NCI-H345 treated with DMSO at 0.1 percent for 48 hours (cell line): ENCODE results near the gene MACROD2.

Source experiments
- DNase-seq: peaks from one replicate; lab custom pipeline; 2025; ENCODE audit not compliant: unreplicated experiment; lab: John Stamatoyannopoulos, UW

MACROD2 gene

GRCh38 chr20:16049529-16050093 lies 2054.3 kb downstream of the MACROD2 start:
- DNase-seq: no peak

DNA sequence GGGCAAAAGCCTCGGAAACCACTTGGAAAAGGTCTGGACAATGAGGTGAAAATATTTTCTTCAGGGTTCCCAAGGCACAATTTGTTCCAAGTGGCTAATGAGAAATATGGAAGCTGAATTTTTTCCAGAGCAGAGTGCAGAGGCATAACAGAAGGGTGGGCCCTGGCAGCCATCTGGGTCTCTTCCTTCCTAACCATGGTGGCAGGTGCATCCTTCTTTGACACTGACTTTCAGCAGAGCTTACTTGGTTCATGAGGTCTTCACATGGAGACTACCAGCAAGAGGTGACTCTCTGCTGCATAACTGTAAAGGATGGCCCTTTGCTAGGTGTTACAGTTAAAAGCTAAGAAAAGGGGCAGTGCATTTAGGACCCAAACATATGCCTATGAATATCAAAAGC lies 2055.1 kb downstream of the MACROD2 start:
- DNase-seq: no peak

DNA sequence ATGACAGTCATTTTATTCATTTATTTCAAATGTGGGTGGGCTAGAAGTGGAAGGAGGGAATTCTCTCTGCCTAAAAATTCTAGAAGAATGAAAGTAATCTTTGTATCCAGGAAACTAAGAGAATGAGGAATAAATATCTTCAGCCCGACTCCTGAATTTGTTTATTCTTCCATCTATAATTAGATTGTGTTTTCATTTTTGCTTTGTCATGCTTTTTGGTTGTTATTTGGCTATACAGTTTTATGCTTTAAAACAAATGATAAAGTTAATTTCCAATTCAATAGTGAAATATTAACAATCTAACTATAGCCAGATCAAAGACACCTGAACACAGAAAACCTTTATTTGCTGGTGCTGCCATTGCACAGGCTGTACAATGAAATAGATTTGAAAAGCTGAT lies 2056.7 kb downstream of the MACROD2 start:
- no peak for DNase-seq

DNA sequence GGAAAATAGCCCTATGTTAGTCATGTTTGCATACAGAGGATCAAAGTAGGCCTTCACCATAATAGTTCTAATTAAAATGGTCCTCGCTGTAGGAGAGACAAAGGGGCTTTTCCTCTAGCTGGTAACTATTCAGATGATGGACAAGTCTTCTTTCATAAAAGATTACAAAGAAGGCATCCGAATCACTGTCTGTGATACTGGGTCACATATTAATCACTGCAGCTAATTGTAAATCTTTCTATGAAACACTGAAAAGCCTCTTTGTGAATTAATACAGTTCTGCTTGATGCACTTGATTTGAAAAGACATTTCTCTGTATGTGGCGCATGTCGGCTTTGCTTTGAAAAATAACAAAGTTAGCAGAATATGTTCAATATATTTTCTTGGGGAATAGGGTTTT lies 2057.1 kb downstream of the MACROD2 start:
- DNase-seq: no peak

- no peak for DNase-seq
Measured at GRCh38 chr20:16054985-16055384, 2059.7 kb downstream of the MACROD2 start.

DNA sequence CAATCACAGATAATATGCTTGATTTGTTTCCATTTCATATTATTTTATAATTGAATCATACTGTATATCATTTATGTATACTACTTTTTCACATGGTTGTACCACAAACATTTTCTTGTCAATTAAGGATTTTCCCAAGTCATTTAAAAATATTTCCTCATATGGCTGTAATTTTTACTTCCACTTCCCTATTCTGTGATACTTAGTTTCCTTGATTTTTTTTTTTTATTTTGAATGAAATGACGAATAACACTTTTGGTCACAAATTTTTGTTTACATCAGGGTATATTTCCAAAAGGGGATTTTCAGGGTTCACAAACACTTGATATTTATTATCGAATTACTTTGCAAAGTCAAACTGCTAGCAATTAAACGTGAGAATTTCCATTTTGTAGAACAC lies 2062.3 kb downstream of the MACROD2 start:
- no peak for DNase-seq

DNA sequence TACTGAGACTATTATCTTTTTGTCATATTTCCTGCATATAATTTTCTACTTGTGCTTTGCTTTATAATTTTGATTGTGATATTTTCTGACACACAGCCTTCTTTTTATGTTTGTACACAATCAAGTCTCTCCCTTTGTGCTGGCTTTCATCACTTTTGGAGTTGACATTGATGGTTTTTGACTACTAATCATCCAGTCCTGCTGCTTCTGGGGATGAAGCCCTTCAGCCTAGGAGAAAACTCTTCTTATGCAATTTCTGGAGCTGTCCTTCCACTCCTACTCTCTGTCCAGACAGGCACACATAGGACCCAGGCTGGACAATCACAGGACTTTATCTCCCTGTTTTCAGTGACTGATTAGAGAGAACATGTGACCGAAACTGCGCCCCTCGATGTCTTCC lies 2063.0 kb downstream of the MACROD2 start:
- no peak for DNase-seq

DNA sequence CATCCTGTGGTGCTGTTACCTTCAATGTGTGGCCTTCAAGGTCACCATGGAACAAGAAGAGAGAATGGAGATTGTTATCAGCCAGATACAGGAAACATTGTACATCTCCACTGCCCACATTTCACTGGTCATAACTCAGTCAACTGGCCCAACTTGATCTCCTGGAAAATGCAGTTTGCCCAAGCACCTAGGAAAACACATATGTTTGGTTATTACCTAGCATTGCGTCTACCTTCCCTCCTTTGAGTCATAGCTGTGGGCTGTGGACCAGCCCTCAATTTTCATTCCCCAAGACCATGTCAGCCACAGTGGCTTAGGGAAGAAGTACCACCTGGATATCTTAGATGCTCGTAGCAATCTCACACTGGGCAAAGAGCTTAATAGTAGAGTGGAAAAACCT lies 2064.5 kb downstream of the MACROD2 start:
- DNase-seq: no peak

DNA sequence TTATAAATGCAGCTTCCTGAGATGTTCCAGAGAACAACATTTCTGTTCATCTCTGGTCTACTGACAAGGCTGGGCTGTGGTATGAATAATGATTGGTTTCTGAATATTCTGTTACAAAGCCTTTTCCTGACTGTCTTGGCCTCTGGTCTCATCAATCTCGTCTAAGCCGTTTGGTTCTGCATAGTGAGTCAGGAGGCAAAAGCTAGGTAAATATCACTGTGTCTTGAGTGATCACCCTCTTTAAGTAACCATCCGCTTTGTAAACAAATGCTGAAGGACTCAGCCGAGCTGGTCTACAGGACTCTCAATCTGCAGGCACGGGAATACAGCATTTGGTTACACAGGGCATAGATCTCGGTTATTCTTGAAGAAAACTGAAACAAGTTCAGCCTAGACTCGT lies 2066.0 kb downstream of the MACROD2 start:
- no peak for DNase-seq

DNA sequence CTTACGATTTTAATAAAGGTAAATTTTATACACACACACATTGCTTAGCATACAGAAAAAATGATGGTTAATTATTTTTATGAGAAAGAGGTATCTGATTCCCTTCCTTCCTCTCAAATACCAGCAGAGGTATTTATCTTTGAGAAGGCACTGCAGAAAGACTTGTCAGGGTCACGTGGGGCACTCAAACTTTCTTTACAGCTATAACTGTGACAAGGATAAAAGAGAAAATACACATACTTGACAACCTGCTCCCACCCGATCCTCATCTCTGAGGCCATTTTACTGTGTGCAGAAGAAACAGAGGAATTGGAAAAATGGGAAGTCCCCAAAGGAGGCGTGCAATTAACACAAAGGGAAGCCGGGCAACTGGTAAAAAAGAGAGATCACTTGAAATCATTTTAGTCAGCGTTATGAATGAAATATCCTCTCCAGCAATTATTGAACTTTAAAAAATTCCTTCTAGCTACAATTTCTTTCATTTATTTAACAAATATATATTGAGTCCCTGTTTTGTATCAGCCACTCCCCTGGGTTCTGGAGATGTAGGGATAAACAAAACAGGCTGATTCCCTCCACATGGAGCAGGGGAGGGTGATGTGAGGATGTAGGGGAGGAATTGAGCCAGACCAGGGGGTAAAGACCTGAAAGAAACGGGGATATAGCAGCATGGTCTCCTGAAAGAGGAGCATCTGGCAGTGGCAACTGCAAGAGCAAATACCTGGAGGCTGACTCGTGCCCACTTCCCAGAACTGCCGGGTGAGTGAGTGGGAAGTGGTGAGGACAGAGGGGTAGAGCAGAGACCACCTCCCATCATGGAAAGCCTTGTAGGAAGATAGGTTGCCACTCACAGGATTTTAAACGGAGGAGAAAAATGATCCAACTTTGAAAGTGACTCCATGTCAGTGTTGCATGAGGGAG lies 2067.6 kb downstream of the MACROD2 start:
- no peak for DNase-seq

GRCh38 chr20:16063881-16064280 lies 2068.6 kb downstream of the MACROD2 start:
- DNase-seq: no peak

DNA sequence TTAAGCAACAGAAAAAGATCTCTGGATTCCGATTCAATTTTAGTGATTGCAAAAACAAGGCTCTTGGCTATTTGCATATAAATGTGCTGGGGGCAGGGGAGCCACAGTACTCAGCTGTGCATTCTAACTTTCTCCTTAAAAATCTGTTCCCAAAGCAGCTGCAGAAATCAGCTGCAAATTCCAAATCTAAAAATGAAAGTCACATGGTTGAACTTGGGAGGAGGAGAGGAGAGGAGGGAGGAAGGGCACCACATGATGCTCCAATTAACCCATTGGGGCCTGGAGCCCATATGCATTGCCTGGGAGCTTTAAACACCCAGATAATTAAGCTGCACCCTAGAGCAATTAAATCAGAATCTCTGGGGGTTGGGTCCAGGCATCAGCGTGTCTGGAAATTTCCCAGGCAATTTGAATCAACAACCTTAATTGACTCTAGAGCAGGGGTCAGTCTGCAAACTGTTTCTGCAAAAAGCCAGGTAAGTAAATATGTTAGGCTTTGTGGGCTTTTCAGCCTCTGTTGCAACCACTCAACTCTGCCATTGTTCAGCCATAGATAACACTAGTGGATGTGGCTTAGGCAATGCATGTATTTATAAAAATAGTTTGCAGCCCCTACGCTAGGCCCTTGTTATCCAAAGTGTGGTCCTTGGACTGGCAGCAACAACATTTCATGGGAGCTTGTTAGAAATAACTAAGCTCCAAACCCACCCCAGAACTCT lies 2069.8 kb downstream of the MACROD2 start:
- no peak for DNase-seq

DNA sequence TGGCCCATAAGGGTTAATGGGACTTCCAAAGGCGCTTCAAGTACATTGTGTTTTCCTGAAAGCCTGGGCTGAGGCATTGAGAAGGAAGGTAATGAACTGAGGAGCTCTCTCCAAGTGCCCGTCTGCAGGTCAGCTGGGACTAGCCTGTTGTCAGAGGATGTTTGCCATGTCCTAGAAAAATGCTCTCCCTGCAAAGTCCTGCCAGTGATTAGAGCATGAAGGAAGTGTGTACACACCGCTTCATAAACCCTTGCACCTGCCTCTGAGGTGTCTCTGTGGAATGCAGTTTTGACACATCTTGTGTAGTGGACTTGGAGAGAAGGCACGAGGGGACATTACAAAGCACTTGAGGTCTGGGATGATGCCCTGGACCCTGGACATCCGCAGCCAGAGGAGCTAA lies 2071.3 kb downstream of the MACROD2 start:
- no peak for DNase-seq

DNA sequence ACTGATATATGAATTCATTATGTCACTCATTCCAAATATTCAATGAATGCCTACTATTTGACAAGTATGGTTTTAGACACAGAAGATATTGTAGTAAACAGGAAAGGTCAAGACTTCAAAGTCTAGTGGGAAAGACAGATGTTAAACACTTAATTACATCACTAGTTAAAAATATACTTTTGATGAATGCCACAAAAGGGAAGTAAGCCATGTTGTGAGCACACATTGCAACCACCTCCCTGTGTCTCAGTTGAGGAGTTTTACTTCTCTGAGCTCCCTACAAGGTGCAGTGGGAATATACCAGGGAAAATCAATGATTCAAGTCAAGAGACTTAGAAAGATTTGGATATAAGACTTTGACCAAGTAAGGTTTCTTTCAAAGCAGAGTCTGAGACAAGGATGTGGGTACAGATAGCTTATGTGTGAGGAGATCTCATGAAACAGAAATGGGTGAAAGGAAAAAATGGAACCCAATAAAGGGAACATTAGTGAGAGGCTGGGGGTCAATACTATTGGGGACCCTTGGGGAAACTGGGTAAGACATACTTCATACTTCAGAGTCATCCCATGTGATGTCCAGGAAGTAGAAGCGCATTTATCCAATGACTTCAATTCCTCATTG lies 2074.2 kb downstream of the MACROD2 start:
- no peak for DNase-seq

GRCh38 chr20:16072220-16072619 lies 2076.9 kb downstream of the MACROD2 start:
- DNase-seq: no peak

DNA sequence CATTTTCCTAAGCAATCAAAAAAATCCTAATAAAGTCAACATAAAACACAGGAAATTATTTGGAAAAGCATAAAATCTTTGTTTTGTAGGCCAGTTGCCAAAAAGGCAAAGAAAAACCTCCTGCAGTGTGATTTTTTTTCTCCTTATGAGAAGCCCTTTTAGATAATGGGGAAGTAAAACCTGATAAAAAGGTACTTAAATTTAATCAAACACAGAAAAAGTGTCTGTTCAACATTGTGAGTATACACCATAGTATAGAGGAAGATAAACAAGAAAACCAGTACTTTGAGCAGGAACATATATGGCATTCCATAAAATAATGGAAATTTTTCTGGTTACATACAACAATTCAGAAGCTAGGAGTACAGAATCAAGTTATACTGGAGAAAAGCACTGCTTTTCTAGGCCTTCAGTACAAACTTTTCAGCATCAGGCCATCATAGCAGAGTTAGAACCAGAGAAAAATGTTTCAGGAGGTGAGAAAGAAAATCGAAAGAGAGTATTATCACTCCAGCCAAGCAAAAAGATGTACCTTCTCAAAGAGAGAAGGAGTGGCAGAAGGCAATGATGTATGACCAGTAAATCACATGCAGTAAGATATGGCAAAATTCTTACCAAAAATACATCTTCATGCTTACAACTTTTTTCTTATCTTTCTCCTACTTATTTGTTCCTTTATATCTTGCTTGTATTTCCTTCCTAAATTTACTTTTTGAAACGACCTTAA lies 2083.0 kb downstream of the MACROD2 start:
- no peak for DNase-seq

DNA sequence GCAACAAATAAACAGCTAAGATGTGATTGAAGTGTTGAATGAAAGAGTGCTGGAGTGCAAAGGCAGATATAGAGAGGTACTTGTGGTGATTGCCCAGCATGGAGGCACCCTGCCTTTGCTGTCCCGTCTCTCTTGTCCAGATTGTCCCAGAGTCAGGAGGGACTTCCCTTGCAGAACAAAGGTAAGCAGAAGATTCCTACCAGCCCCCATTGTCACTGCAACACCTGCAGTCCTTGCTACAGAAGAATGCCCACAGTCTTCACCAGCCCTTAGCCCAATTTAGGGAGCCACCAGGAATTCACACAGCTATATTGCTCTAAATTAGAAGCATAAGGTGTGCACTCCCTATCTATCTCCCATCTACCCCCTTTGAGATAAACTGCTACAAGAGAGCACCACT lies 2086.1 kb downstream of the MACROD2 start:
- no peak for DNase-seq

DNA sequence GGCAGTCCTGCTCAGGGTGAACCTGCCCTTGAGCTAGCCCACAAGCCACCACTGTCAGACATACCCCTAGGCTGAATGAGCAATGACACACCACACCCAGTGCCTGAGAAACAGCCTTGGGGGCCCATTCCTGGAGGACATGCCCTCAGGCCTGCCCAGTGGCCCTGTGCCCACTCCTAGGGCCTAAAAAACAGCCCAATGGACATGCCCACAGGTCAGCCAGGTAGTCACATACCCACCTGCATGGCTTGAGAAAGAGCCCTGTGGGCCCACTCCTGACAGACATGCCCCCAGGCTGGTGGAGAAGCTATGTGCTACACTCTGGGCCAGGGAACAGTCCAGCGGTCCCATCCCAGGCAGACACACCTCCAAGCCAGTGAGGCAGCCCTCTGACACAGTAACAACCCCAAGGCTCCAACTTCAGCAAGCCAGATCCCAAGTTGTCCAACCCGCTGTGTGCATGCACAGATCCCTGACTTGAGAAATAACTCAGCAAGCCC lies 2086.8 kb downstream of the MACROD2 start:
- DNase-seq: no peak

- no peak for DNase-seq
Measured at GRCh38 chr20:16083639-16084280, 2088.4 kb downstream of the MACROD2 start.

GRCh38 chr20:16095226-16095625 lies 2099.9 kb downstream of the MACROD2 start:
- no peak for DNase-seq
